Fibroblast of lung (primary cell): Measurements from ENCODE around the gene TSSK6. TPM values are rescaled to one million over a fixed set of nuclear protein-coding genes. Genes with fewer than 3 reads are reported as not detected.

Source experiments
- DNase-seq, 2 donors: peaks; one replicate each; pipeline versions ENCODE4 v3.0.0 to v3.0.0-alpha.2; 2010; ENCODE audit warnings: low read depth in 2 of 2
- H2AFZ ChIP-seq: 2 replicates; pipeline ENCODE4 v1.5.1; 2012; ENCODE audit warnings: low read length, control low read depth, inconsistent platforms
- H3K27ac ChIP-seq: 2 replicates; pipeline ENCODE4 v1.5.1; 2011; ENCODE audit warnings: low read length, control low read depth; ENCODE audit not compliant: insufficient read depth
- H3K27me3 ChIP-seq: 2 replicates; pipeline ENCODE4 v1.5.1; 2011; ENCODE audit warnings: mild to moderate bottlenecking, low read length; ENCODE audit not compliant: control insufficient read depth, insufficient read depth
- H3K36me3 ChIP-seq: 2 replicates; pipeline ENCODE4 v1.5.1; 2011; ENCODE audit warnings: low read length; ENCODE audit not compliant: control insufficient read depth, insufficient read depth
- H3K4me1 ChIP-seq: 2 replicates; pipeline ENCODE4 v1.5.1; 2011; ENCODE audit warnings: low read length; ENCODE audit not compliant: control insufficient read depth, insufficient read depth; ENCODE audit errors: extremely low read depth
- H3K4me2 ChIP-seq: 2 replicates; pipeline ENCODE4 v1.5.1; 2011; ENCODE audit warnings: low read length, control low read depth; ENCODE audit not compliant: insufficient read depth; ENCODE audit errors: extremely low read depth
- H3K4me3 ChIP-seq, 4 experiments: fragments of 200-600 bp in 1 of 4; sonication (generic) in 1 of 4; replicated peaks in 1 of 4; 2 replicates each; pipeline ENCODE4 v1.5.1; 2011 to 2016; ENCODE audit warnings: low read length in 4 of 4, low read depth in 3 of 4, mild to moderate bottlenecking in 3 of 4, control low read depth in 2 of 4, inconsistent platforms in 1 of 4, mixed read lengths in 1 of 4; ENCODE audit not compliant: insufficient read depth in 1 of 4; ENCODE audit errors: control extremely low read depth in 1 of 4
- H3K79me2 ChIP-seq: 2 replicates; pipeline ENCODE4 v1.5.1; 2012; ENCODE audit warnings: mild to moderate bottlenecking, low read length, inconsistent platforms; ENCODE audit not compliant: control insufficient read depth, insufficient read depth
- H3K9ac ChIP-seq: 2 replicates; pipeline ENCODE4 v1.5.1; 2011; ENCODE audit warnings: mild to moderate bottlenecking, low read length, control low read depth; ENCODE audit not compliant: insufficient read depth
- H3K9me3 ChIP-seq: 2 replicates; pipeline ENCODE4 v1.5.1; 2012; ENCODE audit warnings: low read depth, low read length; ENCODE audit not compliant: control insufficient read depth, insufficient read depth
- H4K20me1 ChIP-seq: 2 replicates; pipeline ENCODE4 v1.5.1; 2011; ENCODE audit warnings: low read length; ENCODE audit not compliant: control insufficient read depth, insufficient read depth; ENCODE audit errors: extremely low read depth
- EZH2 ChIP-seq: IDR thresholded peaks from 2 replicates; pipeline ENCODE4 v1.5.1; 2012; ENCODE audit warnings: low read length, control low read depth, mild to moderate bottlenecking; ENCODE audit errors: missing control alignments
- polyA plus RNA-seq, 2 donors: library from polyadenylated mRNA; depleted of rRNA in 1 of 2; stranded (reverse) in 1 of 2; unstranded in 1 of 2; fragments of >200 nt; gene quantifications; 2 replicates each; pipeline ENCODE4 v1.2.1, GENCODE V29; 2011 to 2012; ENCODE audit warnings: missing spikeins in 1 of 2
- total RNA-seq: library from RNA; depleted of rRNA; stranded (reverse); fragments of >200 nt; gene quantifications from 2 replicates; pipeline ENCODE4 v1.2.1, GENCODE V29; 2014
- TF ChIP-seq, protein P1 (sequence below), 2 donors: IDR thresholded peaks in 1 of 2; conservative IDR thresholded peaks in 1 of 2; 1 replicate in 1 of 2; 2 replicates in 1 of 2; pipeline ENCODE4 v1.5.1; 2011 to 2012; ENCODE audit warnings: low read length in 2 of 2, control low read depth in 1 of 2, inconsistent platforms in 1 of 2, low read depth in 1 of 2, mild to moderate bottlenecking in 1 of 2

Gene TSSK6
- total and polyA plus RNA-seq, 2 donors (not counting 1 experiment from before 2014, with no cell fraction given) = 0.47 to 5.8 TPM

DNA sequence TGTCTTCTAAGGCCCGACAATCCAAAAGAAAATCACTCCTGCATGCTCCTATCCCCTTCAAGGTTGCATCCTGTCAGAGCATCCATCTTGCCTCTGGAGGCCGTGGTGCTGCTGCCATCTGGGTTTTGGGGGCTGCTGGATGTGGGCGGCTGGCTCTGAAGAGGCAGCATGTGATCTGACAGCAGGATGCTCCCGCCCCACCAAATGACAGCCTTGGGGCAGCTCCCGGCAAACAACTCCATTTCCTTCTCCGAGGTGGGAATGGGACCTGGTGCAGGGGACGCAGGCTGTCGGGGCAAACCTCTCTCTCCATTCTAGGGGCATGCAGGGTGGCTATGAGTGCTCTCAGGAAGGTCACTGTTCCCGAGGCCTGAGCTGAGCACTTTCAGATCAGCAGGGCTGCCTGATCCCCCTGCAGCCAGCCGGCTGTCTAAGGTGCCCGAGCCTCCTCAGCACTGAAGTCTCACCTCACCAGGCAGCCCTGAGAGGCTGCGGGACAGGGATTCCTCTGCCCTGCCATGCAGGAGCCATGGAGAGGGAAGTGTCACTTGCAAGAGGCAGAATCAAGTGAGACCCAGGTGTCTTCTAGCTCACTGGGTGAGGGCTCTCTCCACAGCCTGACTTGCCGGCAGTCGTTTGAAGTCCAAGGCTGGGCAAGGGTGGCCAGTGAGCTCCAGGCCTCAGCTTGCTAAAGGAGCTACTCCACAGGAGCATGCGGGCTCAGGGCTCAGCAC, 28.8 kb downstream of the TSSK6 start:
- TF ChIP-seq EZH2 = no peak
- TF ChIP-seq, protein P1, sequence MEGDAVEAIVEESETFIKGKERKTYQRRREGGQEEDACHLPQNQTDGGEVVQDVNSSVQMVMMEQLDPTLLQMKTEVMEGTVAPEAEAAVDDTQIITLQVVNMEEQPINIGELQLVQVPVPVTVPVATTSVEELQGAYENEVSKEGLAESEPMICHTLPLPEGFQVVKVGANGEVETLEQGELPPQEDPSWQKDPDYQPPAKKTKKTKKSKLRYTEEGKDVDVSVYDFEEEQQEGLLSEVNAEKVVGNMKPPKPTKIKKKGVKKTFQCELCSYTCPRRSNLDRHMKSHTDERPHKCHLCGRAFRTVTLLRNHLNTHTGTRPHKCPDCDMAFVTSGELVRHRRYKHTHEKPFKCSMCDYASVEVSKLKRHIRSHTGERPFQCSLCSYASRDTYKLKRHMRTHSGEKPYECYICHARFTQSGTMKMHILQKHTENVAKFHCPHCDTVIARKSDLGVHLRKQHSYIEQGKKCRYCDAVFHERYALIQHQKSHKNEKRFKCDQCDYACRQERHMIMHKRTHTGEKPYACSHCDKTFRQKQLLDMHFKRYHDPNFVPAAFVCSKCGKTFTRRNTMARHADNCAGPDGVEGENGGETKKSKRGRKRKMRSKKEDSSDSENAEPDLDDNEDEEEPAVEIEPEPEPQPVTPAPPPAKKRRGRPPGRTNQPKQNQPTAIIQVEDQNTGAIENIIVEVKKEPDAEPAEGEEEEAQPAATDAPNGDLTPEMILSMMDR (conservative IDR thresholded peaks at IDR 0.05 in 1 of 2, IDR thresholded peaks at IDR 0.05 in 1 of 2; ENCODE audit: low read depth in 1 of 2, low read length in 2 of 2) = no peak
- Histone ChIP-seq H3K9me3 (no peaks in the 10 kb centered on the region), H2AFZ (no peak overlapping the region), H3K4me3 (no peak overlapping the region), H3K4me1 (peaks cover 37% of the 10 kb centered on the region), H3K36me3 (peaks cover 9% of the 10 kb centered on the region), H3K27ac (peak overlapping the region; percentile 24), H3K79me2 (peaks cover 56% of the 10 kb centered on the region), H4K20me1 (no peaks in the 10 kb centered on the region), H3K4me2 (no peak overlapping the region), H3K27me3 (no peaks in the 10 kb centered on the region), H3K9ac (no peak overlapping the region)
- DNase-seq = no peak

DNA sequence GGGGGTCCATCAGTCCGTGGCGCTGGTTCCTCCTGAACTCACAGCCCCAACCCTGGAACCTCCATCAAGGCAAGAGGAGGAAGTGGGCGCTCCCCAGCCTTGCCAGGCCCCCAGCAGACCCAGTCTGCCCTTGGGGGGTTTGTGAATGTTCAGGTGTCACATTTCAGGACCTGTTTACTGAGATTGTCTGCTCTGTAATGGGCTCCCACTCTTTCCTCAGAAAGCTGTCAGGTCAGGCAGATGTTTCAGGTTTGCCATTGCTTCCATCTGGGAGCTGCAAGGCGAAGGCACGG, 29.4 kb downstream of the TSSK6 start:
- DNase-seq = no peak
- Histone ChIP-seq H3K4me3 (no peak overlapping the region), H4K20me1 (no peaks in the 10 kb centered on the region), H3K36me3 (peaks cover 7% of the 10 kb centered on the region), H3K4me1 (peaks cover 37% of the 10 kb centered on the region), H3K9ac (no peak overlapping the region), H3K9me3 (no peaks in the 10 kb centered on the region), H3K27me3 (no peaks in the 10 kb centered on the region), H2AFZ (no peak overlapping the region), H3K79me2 (peaks cover 55% of the 10 kb centered on the region), H3K4me2 (no peak overlapping the region), H3K27ac (peak overlapping the region; percentile 51)
- TF ChIP-seq, protein P1 (conservative IDR thresholded peaks at IDR 0.05 in 1 of 2, IDR thresholded peaks at IDR 0.05 in 1 of 2; ENCODE audit: low read depth in 1 of 2, low read length in 2 of 2) = no peak
- TF ChIP-seq EZH2 = no peak

DNA sequence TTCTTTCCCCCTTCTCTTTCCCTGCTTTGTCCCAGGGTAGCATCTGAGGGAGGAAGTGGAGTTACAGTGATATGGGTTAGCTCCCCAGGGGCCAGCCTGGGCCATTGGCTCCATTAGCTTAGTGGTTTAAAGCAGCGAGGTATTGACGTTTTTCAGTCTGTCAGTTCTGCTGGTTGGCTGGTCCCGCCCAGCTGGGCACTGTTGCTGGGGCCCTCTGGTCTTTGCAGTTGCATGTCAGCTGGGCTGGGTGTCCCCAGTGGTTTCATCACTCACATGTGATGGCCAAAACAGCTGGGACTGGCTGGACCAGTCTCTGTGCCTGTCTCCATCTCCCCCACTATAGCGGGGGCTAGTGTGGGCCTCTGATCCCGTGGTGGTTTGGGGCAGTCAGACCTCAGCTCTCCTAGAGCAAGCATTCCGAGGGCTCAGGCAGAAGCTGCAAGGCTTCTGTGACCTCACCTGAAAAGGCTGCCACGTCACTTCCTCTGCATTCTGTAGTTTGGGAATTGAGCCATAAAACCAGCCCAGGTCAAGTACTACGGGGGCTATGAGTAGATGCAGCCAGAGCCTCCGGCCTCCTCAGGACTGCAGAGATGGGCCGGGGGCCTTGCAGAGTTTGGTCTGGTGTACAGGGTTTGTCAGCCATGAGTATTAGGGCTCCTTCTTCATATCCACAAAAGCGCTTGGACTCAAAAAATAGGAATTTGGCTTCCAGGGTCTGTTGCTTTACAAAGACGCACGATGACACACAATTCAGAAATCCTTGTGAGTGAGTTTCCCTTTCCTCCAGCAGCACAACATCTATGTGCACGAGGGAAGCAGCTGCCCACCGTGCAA, 30.0 kb downstream of the TSSK6 start:
- Histone ChIP-seq H2AFZ (no peak overlapping the region), H3K27me3 (no peaks in the 10 kb centered on the region), H3K27ac (peak overlapping the region; percentile 51), H3K9ac (no peak overlapping the region), H4K20me1 (no peaks in the 10 kb centered on the region), H3K4me1 (peaks cover 37% of the 10 kb centered on the region), H3K9me3 (no peaks in the 10 kb centered on the region), H3K36me3 (peaks cover 6% of the 10 kb centered on the region), H3K4me3 (no peak overlapping the region), H3K4me2 (peak overlapping the region; percentile 20), H3K79me2 (peaks cover 57% of the 10 kb centered on the region)
- TF ChIP-seq, protein P1 (conservative IDR thresholded peaks at IDR 0.05 in 1 of 2, IDR thresholded peaks at IDR 0.05 in 1 of 2; ENCODE audit: low read depth in 1 of 2, low read length in 2 of 2) = no peak
- TF ChIP-seq EZH2 = no peak
- peak; percentile 60 to 65 for DNase-seq
